Measurements from ENCODE around the gene SLC43A2.
A peak's percentile ranks its signal among the peaks of the same experiment; 100 is the strongest.

SLC43A2 gene

DNA sequence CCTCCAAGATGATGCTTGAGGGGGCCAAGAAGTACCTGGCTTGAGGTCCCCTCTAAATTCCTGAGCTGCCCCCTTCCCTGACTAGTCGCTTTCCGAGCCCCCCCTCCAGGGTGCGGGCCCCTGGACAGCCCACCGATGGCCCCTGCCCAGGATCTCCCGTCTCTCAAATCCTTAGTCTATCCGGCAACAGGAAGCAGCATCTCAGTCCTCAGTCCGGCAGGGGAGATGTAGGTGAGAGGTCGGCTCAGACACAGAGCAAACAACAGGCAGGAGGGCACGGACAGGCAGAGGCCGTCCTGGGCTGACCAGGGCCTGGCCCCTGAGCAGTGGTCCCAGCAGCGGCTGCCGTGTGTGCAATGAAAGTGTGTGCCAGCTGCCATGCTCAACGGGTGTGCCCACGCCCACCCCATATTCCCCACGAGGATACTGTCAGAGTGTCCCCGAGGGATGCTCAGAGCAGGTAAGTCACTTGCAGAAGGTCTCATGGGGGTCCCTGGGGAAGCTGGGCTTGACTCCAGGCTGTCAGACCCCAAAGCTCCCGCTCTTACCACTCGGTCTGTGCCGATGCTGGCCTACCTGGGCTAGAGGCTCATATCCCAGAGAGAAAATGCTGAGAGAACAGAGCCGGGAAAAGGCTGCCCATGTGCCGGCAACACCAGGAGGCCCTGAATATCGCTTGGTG, 7.2 kb downstream of the SLC43A2 start:
- DNase-seq, result no peak

GRCh38 chr17:1620486-1620885, 8.1 kb downstream of the SLC43A2 start:
- DNase-seq, result no peak

- DNase-seq, result no peak
Observed at GRCh38 chr17:1617620-1618174, 10.9 kb downstream of the SLC43A2 start.

GRCh38 chr17:1616101-1616500, 12.5 kb downstream of the SLC43A2 start:
- no peak for DNase-seq

DNA sequence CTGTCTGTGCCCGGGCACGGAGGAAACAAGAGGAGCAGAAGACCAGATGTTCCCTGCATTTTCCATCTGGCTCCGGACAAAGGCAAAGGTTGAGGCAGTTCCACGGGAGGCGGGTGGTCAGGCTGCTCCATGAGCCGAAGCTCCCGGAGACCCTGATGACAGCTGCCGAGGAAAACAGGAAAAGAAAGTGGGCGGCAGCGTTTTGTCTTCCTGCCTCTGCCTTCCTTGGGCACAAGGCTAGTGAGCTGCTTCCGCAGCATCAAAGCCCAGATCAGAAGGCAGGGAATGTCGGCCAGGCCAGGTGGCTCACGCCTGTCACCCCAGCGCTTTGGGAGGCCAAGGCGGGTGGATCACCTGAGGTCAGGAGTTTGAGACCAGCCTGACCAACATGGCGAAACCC, 16.2 kb downstream of the SLC43A2 start:
- no peak for DNase-seq

DNA sequence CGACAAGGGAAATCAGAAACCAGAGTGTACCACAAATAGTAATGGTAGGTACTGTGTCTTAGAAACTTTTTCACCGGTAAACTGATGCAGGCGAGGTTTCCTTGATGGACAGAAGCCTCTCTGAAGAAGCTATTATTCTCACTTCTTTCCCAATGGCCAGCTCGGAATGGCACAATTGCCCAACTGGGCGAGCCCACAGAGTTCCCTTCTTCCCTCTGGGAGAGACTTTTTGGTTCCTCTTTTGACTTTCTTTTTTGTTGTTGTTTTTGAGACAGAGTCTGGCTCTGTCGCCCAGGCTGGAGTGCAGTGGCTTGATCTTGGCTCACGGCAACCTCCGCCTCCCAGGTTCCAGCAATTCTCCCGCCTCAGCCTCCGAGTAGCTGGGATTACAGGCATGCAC, 16.9 kb downstream of the SLC43A2 start:
- no peak for DNase-seq

DNA sequence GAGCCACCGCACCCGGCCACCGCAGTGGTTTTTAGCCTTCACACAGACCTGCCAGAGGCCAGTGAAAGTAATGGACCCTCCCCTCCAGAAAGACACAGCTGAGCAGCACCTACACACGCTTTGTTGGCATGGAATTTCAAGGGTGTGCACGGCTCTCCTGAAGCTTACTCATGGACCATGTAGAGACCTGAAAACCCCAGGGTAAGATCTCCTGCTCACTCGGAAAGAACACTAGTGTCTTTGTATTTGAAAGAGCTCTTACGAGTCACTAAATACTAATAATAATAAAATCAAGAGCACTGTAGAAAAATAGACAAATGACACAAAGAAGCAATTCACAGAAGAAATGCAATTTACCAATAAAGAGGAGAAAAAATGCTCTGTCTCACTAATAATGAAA, 20.0 kb downstream of the SLC43A2 start:
- DNase-seq, result no peak

DNA sequence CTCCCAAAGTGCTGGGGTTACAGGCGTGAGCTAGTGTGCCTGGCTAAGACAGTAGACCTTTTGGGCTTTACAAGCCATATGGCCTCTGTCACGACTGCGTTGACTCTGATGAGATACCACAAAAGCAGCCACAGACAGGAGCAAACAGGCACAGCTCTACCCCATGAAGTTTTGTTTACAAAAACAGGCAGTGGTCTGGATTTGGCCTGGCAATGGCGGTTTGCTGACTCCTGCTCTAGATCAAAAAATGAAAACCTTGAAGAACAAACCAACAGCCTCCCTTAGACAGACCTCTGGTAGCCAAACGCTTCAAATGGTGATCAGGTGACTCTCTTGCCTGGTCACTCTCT, 20.7 kb downstream of the SLC43A2 start:
- DNase-seq, result no peak

- DNase-seq, result peak; percentile 65
Observed at GRCh38 chr17:1606352-1606985, 22.2 kb downstream of the SLC43A2 start.

- DNase-seq, result no peak
Observed at GRCh38 chr17:1605681-1606351, 22.8 kb downstream of the SLC43A2 start.

GRCh38 chr17:1604831-1605528, 23.7 kb downstream of the SLC43A2 start:
- DNase-seq, result no peak

- DNase-seq, result no peak
Observed at GRCh38 chr17:1601571-1601970, 27.1 kb downstream of the SLC43A2 start.

DNA sequence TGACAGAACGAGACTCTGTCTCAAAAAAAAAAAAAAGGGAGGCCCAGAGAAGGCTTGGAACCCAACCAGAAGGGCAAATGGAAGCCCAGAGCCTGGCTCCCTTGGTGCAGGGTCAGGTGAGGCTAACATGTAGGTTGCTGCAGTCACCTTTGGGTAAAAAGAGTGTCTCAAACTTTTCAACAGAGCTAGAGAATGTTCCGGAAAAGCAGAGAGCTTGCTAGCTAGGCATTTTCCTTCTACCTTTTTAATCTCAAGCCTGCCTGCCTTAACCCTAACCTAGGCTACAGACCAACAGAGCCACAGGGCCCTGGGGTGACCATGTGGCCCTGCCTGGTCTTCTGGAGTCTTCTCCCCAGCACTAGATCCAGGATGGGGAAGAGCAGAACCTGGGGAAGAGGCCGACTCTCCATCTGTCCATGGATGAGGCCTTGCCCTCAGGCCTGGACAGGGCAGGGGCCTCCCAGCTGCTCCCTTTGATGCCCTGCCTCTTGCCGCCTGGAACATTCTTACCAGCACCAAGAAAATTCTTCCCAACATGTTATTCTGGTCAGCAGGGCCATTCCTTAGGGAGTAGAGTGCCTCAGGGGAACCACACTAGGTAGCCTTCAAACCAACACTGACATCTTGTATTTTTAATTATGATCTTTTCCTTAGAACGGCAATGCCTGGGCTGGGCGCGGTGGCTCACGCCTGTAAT, 30.1 kb downstream of the SLC43A2 start:
- no peak for DNase-seq

GRCh38 chr17:1597861-1598342, 30.7 kb downstream of the SLC43A2 start:
- no peak for DNase-seq

- no peak for DNase-seq
Observed at GRCh38 chr17:1593630-1593931, 35.1 kb downstream of the SLC43A2 start.

DNA sequence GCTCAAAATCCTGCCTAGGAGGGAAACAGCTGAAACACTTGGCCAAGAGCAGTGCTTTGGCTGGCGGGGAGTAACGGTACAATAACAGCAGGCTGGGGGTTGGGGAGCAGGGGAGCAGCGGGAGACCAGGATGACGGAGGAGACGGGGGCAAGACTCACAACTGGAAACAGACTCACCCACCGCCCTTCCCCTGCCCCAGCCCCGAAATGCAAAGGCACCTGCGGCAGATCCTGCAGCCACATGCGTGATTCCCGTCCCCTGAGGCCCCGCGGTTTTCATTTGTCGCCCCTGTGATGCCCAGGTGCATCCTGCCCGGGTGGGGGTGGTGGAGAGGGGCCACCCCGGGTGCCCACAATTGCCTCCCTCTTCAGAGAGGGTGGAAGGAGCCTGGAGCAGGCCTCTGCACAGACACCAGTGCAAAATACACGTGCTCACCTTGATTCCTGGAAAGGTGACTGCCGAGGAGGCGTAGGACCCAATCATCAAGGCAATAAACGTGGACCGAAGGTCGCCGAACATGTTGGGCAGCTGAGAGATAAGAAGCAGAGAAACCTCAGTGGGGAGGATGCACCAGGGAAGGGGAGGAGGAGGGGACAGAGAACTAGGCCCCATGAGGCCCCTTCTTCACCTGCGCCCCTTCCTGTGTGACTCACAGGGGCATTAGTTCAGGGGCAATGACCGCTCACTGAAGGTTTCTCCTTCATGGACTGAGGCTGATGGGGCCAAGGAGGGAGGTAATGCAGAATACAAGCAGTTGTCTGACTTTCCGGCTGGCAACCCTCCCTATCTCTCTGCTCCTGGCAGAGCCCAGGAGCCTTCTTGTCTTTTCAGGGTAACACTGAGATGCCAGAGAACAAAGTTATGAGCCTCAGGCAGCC, 35.6 kb downstream of the SLC43A2 start:
- no peak for DNase-seq

DNA sequence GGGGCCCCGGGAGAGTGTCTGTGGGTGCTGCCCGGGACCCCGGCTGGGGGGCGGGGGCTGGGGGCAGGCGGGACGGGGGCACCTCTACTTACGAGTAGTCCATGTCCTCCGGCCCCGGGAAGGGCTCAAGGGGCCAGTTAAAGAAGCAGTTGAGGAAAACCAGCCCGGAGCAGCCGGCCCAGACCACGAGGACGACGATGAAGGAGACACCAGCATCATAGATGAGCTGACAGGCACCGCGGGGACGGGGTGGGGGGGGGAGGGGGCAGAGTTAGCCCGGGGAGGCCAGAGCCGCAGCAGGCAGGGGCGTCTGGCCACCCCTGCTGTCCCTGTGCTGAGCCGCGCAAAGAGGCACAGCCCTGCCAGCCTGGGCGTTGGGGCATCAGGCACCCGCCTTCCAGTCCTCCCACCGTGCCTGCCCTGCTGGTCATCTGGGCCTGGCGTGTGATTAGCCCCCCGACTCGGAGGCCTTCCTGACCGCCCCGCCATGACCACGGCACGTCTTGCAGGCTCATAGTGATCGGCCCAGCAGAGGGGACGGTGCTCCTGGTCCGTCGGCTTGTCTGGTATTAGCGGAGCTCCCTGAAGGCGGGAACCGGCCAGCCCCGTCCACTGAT, 37.1 kb downstream of the SLC43A2 start:
- no peak for DNase-seq

DNA sequence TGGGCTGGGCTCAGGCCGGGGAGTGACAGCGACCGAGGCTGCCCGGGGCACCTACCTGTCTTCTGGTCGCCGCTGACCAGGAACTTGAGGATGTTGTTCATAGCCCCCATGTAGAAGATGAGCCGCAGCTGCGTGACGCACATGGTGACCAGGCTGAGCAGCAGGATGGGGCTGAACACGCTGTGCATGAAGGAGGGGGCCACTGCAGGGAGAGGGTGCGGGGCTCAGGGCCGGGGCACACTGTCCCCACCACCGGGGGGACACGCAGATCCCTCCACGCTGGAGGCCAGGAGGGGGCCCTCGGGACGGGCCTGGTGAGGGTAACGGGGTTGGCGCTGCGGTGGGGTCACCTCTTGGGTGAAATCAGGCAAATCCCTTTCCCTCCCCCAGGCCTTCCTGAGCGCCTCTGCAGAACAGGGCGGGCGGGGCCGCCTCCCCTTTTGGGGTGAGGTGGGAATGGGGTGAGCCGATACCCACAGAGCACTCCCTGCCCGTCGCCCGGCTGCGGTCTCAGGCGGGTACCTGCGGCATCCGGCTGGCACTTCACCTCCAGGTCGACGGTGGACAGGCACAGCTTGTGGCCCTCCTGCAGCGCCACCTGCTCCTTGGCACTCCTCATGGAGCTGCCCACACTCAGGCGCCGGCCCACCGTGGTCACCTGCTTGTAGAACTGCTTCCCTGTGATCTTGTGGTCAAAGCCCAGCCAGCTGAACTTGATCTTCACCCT, 37.7 kb downstream of the SLC43A2 start:
- no peak for DNase-seq

DNA sequence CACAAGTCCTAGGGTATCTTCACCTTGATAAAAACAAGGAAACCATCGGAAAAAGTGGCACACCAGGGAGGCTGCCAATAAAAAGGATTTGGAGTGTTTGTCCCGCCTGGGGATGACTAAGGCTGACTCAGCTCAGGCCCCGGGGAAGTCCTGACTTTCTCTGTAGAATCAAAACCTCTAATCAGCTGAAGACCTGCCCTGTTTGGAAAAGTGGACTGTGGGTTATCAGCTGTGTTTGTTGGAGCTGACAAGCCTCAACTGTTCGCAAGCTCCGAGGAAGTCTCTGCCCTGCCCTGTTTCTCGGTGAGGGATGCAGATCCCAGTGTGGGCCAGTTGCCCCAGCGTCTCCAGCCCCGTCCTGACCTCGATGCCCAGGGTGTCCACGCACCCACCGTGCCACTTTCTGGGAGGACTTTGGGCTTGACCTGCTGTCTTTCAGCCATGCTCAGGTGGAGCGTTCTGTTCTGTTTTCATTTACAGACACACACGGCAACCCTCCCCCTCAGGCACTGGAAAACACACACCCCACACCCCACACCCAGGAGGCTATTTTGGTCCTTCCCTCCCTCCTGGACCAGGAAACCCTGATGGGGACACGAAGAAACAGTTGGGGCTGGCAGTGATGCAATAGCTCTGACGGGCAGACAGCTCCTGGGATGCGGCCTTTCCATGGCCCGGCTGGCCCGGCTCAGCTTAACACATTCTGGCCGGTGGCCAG, 38.4 kb downstream of the SLC43A2 start:
- DNase-seq, result no peak
